ENCODE measurements around the gene DNM3. TPM values are rescaled to one million over a fixed set of nuclear protein-coding genes. Genes with fewer than 3 reads are reported as not detected.

The DNM3 gene
- total RNA-seq, 1 experiment from 2014 or later: 1.2 TPM

- H3K27me3 Mint-ChIP-seq (ENCODE audit: unreplicated experiment): no peaks in the 10 kb centered on the region
- H3K36me3 Mint-ChIP-seq (ENCODE audit: insufficient read depth, unreplicated experiment): no peaks in the 10 kb centered on the region
- TF ChIP-seq, protein P1, sequence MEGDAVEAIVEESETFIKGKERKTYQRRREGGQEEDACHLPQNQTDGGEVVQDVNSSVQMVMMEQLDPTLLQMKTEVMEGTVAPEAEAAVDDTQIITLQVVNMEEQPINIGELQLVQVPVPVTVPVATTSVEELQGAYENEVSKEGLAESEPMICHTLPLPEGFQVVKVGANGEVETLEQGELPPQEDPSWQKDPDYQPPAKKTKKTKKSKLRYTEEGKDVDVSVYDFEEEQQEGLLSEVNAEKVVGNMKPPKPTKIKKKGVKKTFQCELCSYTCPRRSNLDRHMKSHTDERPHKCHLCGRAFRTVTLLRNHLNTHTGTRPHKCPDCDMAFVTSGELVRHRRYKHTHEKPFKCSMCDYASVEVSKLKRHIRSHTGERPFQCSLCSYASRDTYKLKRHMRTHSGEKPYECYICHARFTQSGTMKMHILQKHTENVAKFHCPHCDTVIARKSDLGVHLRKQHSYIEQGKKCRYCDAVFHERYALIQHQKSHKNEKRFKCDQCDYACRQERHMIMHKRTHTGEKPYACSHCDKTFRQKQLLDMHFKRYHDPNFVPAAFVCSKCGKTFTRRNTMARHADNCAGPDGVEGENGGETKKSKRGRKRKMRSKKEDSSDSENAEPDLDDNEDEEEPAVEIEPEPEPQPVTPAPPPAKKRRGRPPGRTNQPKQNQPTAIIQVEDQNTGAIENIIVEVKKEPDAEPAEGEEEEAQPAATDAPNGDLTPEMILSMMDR (IDR thresholded peaks at IDR 0.05; ENCODE audit: unreplicated experiment): no peak
- BruUV-seq (replicated peaks): no TSS peak
- CTCF ChIA-PET: interaction anchor here (0.6 kb wide), 1 partner anchor 162 kb away, joined by 3 read pairs; no protein-coding TSS in a partner anchor
- H3K27ac Mint-ChIP-seq (ENCODE audit: unreplicated experiment): no peak overlapping the region
- H3K4me3 Mint-ChIP-seq (ENCODE audit: low read depth, unreplicated experiment): no peak overlapping the region
- H3K9me3 Mint-ChIP-seq (ENCODE audit: low read depth, unreplicated experiment): peaks cover 5% of the 10 kb centered on the region
- intact Hi-C loops (cut with micrococcal nuclease; ENCODE audit: unreplicated experiment): no loop called here
- DNase-seq: no peak
- H3K4me1 Mint-ChIP-seq (ENCODE audit: low read depth, unreplicated experiment): peaks cover 10% of the 10 kb centered on the region
These were observed 120.6 kb downstream of the DNM3 start for GRCh38 chr1:171961861-171962260.

GRCh38 chr1:171963762-171964161, 122.5 kb downstream of the DNM3 start:
- Mint-ChIP-seq H3K9me3 (ENCODE audit: low read depth, unreplicated experiment) (peaks cover 5% of the 10 kb centered on the region), H3K4me3 (ENCODE audit: low read depth, unreplicated experiment) (no peak overlapping the region), H3K36me3 (ENCODE audit: insufficient read depth, unreplicated experiment) (no peaks in the 10 kb centered on the region), H3K27ac (ENCODE audit: unreplicated experiment) (no peak overlapping the region), H3K4me1 (ENCODE audit: low read depth, unreplicated experiment) (peaks cover 16% of the 10 kb centered on the region), H3K27me3 (ENCODE audit: unreplicated experiment) (no peaks in the 10 kb centered on the region)
- no peak for DNase-seq
- no TSS peak for BruUV-seq (replicated peaks)
- TF ChIP-seq, protein P1 (IDR thresholded peaks at IDR 0.05; ENCODE audit: unreplicated experiment): no peak
- CTCF ChIA-PET: no interaction called here
- intact Hi-C loops (cut with micrococcal nuclease; ENCODE audit: unreplicated experiment): no loop called here

- TF ChIP-seq, protein P1 (IDR thresholded peaks at IDR 0.05; ENCODE audit: unreplicated experiment): no peak
- Mint-ChIP-seq H3K4me1 (ENCODE audit: low read depth, unreplicated experiment) (peaks cover 16% of the 10 kb centered on the region), H3K9me3 (ENCODE audit: low read depth, unreplicated experiment) (peaks cover 5% of the 10 kb centered on the region), H3K4me3 (ENCODE audit: low read depth, unreplicated experiment) (no peak overlapping the region), H3K36me3 (ENCODE audit: insufficient read depth, unreplicated experiment) (no peaks in the 10 kb centered on the region), H3K27ac (ENCODE audit: unreplicated experiment) (no peak overlapping the region), H3K27me3 (ENCODE audit: unreplicated experiment) (no peaks in the 10 kb centered on the region)
- no peak for DNase-seq
- no TSS peak for BruUV-seq (replicated peaks)
- intact Hi-C loops (cut with micrococcal nuclease; ENCODE audit: unreplicated experiment): no loop called here
- CTCF ChIA-PET: no interaction called here
These were observed 124.5 kb downstream of the DNM3 start for GRCh38 chr1:171965777-171966176.

DNA sequence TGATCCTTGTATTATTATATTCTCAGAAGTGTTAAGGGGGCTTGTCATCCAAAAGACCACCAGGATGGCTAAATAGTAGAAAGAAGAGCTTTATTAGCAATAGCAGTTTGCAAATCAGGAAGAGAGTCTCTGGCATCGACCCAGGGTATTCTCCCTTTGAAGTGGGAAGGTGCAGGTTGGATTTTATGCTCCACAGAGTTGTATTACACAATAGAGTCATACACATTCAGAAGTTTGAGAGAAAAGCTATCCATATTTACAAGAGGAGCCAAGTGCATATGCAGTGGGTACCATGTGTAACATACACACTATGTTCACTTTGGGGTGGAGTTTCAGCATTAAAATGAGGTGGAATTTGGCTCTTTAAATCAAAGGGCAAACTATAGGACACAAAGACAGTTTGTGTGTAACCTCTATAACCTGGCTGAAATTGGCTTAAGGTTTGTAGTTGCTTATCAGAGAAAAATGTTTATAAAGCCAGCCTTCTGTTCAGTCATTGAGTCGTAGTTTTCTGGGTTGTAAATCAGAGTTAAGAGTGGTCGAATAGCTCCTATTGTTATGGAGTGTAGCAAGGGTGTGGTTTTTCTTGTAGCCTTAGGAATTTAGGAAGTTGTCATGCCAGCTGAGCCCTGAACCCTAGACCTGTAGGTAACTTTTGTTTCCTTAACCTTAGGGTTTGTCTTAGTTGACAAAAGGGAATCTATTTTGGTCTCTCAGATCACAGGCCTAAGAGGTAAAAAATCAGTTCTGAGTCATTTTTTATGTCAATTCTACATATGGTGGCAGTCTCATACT, 125.3 kb downstream of the DNM3 start:
- H3K27me3 Mint-ChIP-seq (ENCODE audit: unreplicated experiment): no peaks in the 10 kb centered on the region
- H3K9me3 Mint-ChIP-seq (ENCODE audit: low read depth, unreplicated experiment): peaks cover 5% of the 10 kb centered on the region
- no peak overlapping the region for H3K4me3 Mint-ChIP-seq (ENCODE audit: low read depth, unreplicated experiment)
- CTCF ChIA-PET: no interaction called here
- H3K4me1 Mint-ChIP-seq (ENCODE audit: low read depth, unreplicated experiment): peaks cover 16% of the 10 kb centered on the region
- no TSS peak for BruUV-seq (replicated peaks)
- TF ChIP-seq, protein P1 (IDR thresholded peaks at IDR 0.05; ENCODE audit: unreplicated experiment): no peak
- H3K36me3 Mint-ChIP-seq (ENCODE audit: insufficient read depth, unreplicated experiment): no peaks in the 10 kb centered on the region
- no peak overlapping the region for H3K27ac Mint-ChIP-seq (ENCODE audit: unreplicated experiment)
- no peak for DNase-seq
- intact Hi-C loops (cut with micrococcal nuclease; ENCODE audit: unreplicated experiment): no loop called here
